Esophagus muscularis mucosa (tissue), 4 donors: Measurements from ENCODE around the gene RARB. TPM values are rescaled to one million over a fixed set of nuclear protein-coding genes. Genes with fewer than 3 reads are reported as not detected.
A peak's percentile ranks its signal among the peaks of the same experiment; 100 is the strongest.

Source experiments
- DNase-seq: peaks from one replicate; pipeline ENCODE4 v3.0.0-alpha.2; 2017; ENCODE audit errors: extremely low spot score
- H3K27ac ChIP-seq, 4 donors: fragments of 200-600 bp; sonication (generic); replicated peaks in 1 of 4; 1 replicate in 3 of 4; 2 replicates in 1 of 4; pipeline ENCODE4 v1.5.1; 2016 to 2019; ENCODE audit warnings: mild to moderate bottlenecking in 1 of 4
- H3K27me3 ChIP-seq, 4 donors: fragments of 200-600 bp; sonication (generic); one replicate each; pipeline versions ENCODE4 v1.5.1 to v1.6.0; 2016 to 2019
- H3K36me3 ChIP-seq, 4 donors: fragments of 200-600 bp; sonication (generic); one replicate each; pipeline ENCODE4 v1.5.1; 2016 to 2019
- H3K4me1 ChIP-seq, 4 donors: fragments of 200-600 bp; sonication (generic); one replicate each; pipeline ENCODE4 v1.5.1; 2016 to 2019
- H3K4me3 ChIP-seq, 4 donors: fragments of 200-600 bp; sonication (generic); 1 replicate in 2 of 4; 2 replicates in 2 of 4; pipeline ENCODE4 v1.5.1; 2016 to 2019; ENCODE audit warnings: mild to moderate bottlenecking in 4 of 4, moderate library complexity in 1 of 4
- H3K9me3 ChIP-seq, 4 donors: fragments of 200-600 bp; sonication (generic); 1 replicate in 3 of 4; 2 replicates in 1 of 4; pipeline ENCODE4 v1.5.1; 2016 to 2019
- CTCF ChIP-seq, 3 experiments: fragments of 200-600 bp in 2 of 3; fragments of 450-650 bp in 1 of 3; sonication (generic) in 2 of 3; IDR thresholded peaks; one replicate each; pipeline ENCODE4 v1.5.1; 2017 to 2019; ENCODE audit warnings: antibody characterized with exemption in 3 of 3, mild to moderate bottlenecking in 2 of 3, moderate library complexity in 1 of 3
- EP300 ChIP-seq: sonication (generic); formaldehyde crosslinking; IDR thresholded peaks from one replicate; pipeline ENCODE4 v1.6.1; 2017; ENCODE audit warnings: antibody characterized with exemption
- POLR2A ChIP-seq: fragments of 450-650 bp; IDR thresholded peaks from one replicate; pipeline ENCODE4 v1.6.1; 2017; ENCODE audit warnings: antibody characterized with exemption, moderate library complexity, mild to moderate bottlenecking, low read depth
- POLR2AphosphoS5 ChIP-seq, 2 donors: sonication (generic); formaldehyde crosslinking; IDR thresholded peaks; one replicate each; pipeline ENCODE4 v1.6.1; 2017; ENCODE audit warnings: antibody characterized with exemption in 2 of 2
- WGBS: methylation state at CpG from one replicate; pipeline ENCODE4 v1.1.5; 2018; 5-methylcytosine and 5-hydroxymethylcytosine counted together
- intact Hi-C: fragments of 100-400 bp; cut with DNase I; formaldehyde crosslinking; loops from one replicate; pipeline ENCODE4 v1.15.1; 2023
- total RNA-seq, 4 donors: library from RNA; depleted of rRNA; stranded (reverse); fragments of >200 nt; gene quantifications; one replicate each; pipeline versions ENCODE4 v1.1.0 to v1.2.1, GENCODE V29; 2016

The RARB gene
- total RNA-seq, 4 donors from 2014 or later: 29.2 to 51.9 (median 40.9) TPM

DNA sequence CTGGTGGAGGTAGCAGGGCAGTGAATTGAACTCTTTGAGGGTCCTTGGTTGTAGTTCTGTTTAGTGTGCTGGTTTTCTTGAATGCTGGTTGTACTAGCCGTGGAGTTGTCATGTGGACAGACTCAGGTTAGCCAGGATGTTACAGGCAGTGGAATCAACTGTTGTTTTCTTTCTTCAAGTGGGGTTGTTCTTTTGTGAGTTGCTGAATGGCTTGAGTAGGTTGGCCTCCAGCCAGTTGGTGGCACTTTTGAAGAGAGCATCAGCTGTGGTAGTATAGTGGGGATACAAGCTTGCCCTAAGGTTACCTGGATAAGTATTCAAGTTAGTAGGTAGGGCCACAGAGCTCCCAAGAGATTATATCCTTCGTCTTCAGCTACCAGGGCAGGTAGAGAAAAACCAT is 31.8 kb upstream of the RARB start:
- WGBS: 100% methylated on average over 1 of the region's 2 CpGs
- H3K36me3 ChIP-seq: no peaks in the 10 kb centered on the region
- intact Hi-C loops: no loop called here
- TF ChIP-seq POLR2AphosphoS5 (IDR thresholded peaks at IDR 0.05) (no peak), EP300 (no peak), CTCF (IDR thresholded peaks at IDR 0.05) (no peak), POLR2A (no peak)
- no peak for DNase-seq
- H3K27me3 ChIP-seq: no peaks in the 10 kb centered on the region
- no peak overlapping the region for H3K27ac ChIP-seq
- H3K4me1 ChIP-seq: peaks cover 0 to 26% (median 13%) of the 10 kb centered on the region in 4 donors
- H3K9me3 ChIP-seq: no peaks in the 10 kb centered on the region
- H3K4me3 ChIP-seq: no peak overlapping the region

- no peak for DNase-seq
- Histone ChIP-seq H3K27ac (no peak overlapping the region), H3K4me3 (no peak overlapping the region), H3K9me3 (no peaks in the 10 kb centered on the region), H3K27me3 (no peaks in the 10 kb centered on the region), H3K4me1 (peaks cover 0 to 26% (median 13%) of the 10 kb centered on the region in 4 donors), H3K36me3 (no peaks in the 10 kb centered on the region)
- WGBS: 98% methylated on average over 3 of the region's 4 CpGs
- intact Hi-C loops: no loop called here
- TF ChIP-seq CTCF (IDR thresholded peaks at IDR 0.05) (no peak), POLR2AphosphoS5 (IDR thresholded peaks at IDR 0.05) (no peak), POLR2A (no peak)
Measured at GRCh38 chr3:25396686-25397085, 31.4 kb upstream of the RARB start.

GRCh38 chr3:25397150-25397549 is 30.9 kb upstream of the RARB start:
- TF ChIP-seq EP300: no peak
- TF ChIP-seq CTCF (IDR thresholded peaks at IDR 0.05): no peak
- no peak for TF ChIP-seq POLR2AphosphoS5 (IDR thresholded peaks at IDR 0.05)
- TF ChIP-seq POLR2A: no peak
- H3K9me3 ChIP-seq: no peaks in the 10 kb centered on the region
- whole genome bisulfite sequencing: 92% methylated on average over 2 of the region's 2 CpGs
- H3K36me3 ChIP-seq: no peaks in the 10 kb centered on the region
- no peak for DNase-seq
- H3K27ac ChIP-seq: no peak overlapping the region
- no peak overlapping the region for H3K4me3 ChIP-seq
- peaks cover 0 to 26% (median 13%) of the 10 kb centered on the region in 4 donors for H3K4me1 ChIP-seq
- H3K27me3 ChIP-seq: no peaks in the 10 kb centered on the region
- intact Hi-C loops: no loop called here

- no peaks in the 10 kb centered on the region for H3K36me3 ChIP-seq
- H3K27me3 ChIP-seq: no peaks in the 10 kb centered on the region
- intact Hi-C loops: no loop called here
- H3K9me3 ChIP-seq: no peaks in the 10 kb centered on the region
- 29% methylated on average over 1 of the region's 1 CpG for WGBS
- H3K4me1 ChIP-seq: peaks cover 0 to 44% (median 32%) of the 10 kb centered on the region in 4 donors
- no peak for TF ChIP-seq POLR2A
- TF ChIP-seq CTCF (IDR thresholded peaks at IDR 0.05): no peak
- no peak for TF ChIP-seq POLR2AphosphoS5 (IDR thresholded peaks at IDR 0.05)
- TF ChIP-seq EP300: no peak
- no peak for DNase-seq
- H3K4me3 ChIP-seq: no peak overlapping the region
- peak overlapping the region; percentile 5 to 43 (median 12) for H3K27ac ChIP-seq
Measured at GRCh38 chr3:25400587-25400986, 27.5 kb upstream of the RARB start.

DNA sequence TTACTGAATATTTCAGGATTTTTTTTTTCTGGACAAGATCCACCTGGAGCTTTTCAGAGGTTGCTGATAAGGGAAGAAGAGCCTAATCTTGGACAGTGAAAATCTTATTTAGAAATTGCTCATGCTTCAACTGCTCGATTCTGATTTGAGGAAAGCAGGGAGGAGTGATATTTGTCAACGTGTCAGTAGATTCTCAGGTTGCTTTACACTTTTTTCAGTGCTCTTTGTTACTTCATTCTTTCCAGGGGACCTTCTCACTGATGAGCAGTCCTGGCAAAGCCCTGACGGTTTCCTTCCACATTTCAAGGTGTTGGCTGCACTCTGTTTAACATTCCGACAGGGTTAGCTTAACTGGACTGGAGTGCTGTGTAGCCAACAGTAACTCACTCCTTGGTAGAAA is 24.1 kb upstream of the RARB start:
- no peak for TF ChIP-seq POLR2AphosphoS5 (IDR thresholded peaks at IDR 0.05)
- TF ChIP-seq CTCF (IDR thresholded peaks at IDR 0.05): no peak
- no peak for TF ChIP-seq POLR2A
- TF ChIP-seq EP300: no peak
- no peaks in the 10 kb centered on the region for H3K9me3 ChIP-seq
- H3K4me1 ChIP-seq: peaks cover 0 to 40% (median 32%) of the 10 kb centered on the region in 4 donors
- peak overlapping the region; percentile 15 to 56 (median 28) for H3K27ac ChIP-seq
- H3K36me3 ChIP-seq: no peaks in the 10 kb centered on the region
- no peak overlapping the region for H3K4me3 ChIP-seq
- WGBS: 30% methylated on average over 4 of the region's 4 CpGs
- no peaks in the 10 kb centered on the region for H3K27me3 ChIP-seq
- intact Hi-C loops: no loop called here
- no peak for DNase-seq
